HL-60/S4 treated with phorbol 12-myristate 13-acetate at 8.2 ng/mL for 4 days and 3 days (cell line): ENCODE data around the gene LYPD6.

Source experiments
- in situ Hi-C: fragments of 300-500 bp; cut with MboI; formaldehyde crosslinking; loops from 2 replicates; pipeline ENCODE4 v1.15.0; 2022; ENCODE audit warnings: low sequenced_read_pairs

LYPD6 gene

DNA sequence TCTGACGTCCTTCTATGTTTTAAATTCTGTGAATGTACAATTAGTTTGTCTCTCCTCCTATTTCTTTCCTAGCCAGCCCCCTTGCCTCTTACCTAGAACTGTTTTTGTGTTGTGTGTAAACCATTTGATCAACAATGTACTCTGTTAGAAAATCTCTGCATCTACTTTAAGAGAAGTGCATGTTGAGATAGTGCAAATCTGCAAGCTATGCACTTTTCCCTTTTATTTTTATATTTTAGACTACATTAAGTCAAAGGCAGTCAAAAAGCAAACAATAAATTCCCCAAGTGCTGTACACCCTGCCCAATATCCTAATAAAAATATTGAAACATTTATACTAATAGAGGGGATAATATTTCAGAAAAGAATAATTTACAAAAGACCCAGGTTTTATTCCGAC is 13.7 kb downstream of the LYPD6 start:
- in situ Hi-C loops, result no loop called here

DNA sequence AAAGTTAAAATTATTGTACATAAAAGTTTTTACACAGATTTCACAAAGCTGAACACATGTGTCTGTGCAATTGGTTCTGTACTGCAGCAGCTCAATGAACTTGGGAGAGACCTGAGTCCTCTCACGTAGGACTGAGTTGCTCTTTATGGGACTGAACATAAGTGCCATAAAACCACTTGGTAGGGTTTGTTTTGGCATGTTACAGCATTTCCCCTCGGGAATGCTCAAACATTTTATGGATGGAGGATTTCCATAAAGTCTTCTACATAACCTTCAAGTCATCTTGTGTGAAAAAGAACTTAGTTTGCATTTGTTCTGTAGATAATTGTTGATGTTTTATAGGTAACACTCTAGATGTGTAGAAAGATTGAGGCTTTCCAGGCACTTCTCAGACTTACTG is 15.9 kb downstream of the LYPD6 start:
- in situ Hi-C loops, result no loop called here

DNA sequence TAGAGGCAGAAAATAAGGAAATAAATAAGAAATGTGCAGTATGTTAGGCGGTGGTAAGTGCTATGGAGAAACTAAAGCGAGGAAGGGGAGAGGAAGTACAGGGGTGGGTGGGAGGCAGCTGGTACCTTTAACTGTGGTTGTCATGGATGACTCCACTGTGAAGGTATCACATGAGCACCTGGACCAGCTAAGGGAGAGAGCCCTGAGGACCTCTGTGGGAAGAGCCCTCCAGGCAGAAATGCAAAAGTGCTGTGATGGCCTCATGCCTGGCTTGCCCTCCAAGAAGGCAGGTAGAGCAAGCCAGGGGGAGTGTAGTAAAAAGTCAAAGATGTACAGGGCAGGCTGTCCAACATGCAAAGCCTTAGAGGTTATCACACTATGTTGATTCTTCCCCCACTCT is 17.9 kb downstream of the LYPD6 start:
- in situ Hi-C loops, result no loop called here

DNA sequence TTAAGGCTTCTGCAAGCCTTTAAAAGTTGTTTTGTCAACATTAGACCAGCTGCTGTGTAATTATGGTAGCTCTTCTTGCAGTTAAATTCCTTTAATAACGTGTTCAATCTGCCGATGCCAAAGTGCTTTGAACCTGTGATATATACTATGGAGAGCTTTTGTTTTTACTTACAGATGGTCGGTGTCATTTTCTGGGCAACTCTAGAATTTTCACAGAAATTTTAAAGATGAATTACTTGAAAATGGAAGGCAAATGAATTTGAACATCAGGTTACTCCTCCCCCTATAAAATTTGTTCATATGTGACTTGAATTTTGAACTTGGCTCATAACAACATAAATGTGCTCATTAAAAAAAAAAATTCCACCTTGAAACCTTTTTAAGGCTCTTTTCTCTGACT is 23.0 kb downstream of the LYPD6 start:
- in situ Hi-C loops, result no loop called here

DNA sequence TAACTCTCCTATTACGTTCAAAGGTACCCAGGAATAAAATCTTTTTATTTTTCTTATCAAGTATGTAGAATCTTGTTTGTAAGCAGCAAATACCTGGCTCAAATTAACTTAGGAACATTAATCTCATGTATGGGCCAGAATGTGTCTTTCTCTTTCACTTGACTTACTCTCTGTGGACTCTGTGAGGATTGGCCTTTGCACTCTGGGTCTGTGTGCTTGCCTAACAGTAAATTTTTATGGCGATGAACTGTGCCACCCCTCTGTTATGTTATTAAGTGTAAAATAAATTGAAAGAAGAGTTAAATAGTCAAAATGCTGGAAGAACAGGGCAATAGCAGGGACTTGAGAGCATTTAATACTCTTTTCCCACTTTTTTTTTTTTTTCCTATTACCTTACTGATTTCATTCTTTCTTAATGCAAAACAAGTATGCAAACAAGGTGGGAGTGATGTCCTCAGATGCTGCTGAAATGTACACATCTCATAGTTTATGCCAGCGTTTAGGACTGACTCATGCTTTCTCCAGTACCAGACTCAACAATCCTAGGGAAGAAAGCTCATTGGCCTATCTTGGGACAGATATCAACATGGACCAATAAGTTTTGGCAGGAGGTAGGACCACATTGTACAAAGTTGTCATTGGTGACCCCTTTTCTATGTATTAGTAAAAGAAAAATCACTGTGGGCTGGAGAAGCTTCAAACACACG is 25.5 kb downstream of the LYPD6 start:
- in situ Hi-C loops, result no loop called here

DNA sequence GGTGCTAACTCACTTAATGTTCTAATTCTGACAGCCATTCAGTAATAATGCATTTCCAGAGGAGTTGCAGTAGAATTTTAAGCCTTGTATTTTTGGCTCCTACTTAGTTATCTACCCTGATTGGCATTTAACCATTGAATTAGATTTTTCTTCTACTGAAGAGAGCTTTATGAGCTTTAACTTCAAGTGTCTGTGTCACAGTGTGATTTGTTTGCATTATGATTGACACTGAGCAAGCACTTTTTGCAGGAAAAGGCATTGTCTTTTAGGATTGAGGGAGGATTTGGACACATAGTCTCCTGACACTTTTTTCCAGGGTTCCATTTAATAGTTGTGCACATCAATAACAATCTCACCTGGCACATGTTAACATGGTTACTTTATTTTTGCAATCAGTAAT is 26.7 kb downstream of the LYPD6 start:
- in situ Hi-C loops, result no loop called here

DNA sequence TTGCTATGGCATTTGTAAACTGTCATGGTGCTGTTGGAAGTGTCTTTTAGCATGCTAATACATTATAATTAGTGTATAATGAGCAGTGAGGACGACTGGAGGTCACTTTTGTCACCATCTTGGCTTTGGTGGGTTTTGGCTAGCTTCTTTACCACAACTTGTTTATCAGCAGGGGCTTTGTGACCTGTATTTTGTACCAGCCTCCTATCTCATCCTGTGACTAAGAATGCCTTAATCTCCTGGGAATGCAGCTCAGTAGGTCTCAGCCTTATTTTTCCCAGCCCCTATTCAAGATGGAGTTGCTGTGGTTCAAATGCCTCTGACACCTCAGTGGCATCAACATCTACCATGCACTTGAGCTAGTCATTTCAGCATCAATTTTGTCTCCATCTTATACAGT is 29.7 kb downstream of the LYPD6 start:
- in situ Hi-C loops, result no loop called here

DNA sequence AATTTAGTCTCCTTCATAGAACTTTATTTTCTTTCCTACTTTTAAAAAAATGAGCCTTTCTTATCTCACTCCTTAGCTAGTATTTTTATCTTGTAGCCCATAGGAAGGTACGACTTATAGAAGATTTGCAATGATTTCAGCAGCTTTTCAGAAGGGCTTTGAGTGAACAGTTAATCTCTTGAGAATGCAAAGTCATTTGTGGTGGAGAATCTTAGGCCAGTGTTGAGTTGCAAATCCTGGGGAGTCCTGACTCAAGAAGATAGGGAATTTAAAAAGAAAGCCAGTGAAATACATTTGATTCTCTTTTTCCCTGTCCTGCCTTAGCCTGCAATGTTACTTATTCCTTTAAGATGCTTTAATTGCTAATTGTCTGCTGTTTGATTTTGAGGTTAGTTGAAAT is 33.6 kb downstream of the LYPD6 start:
- in situ Hi-C loops, result no loop called here

DNA sequence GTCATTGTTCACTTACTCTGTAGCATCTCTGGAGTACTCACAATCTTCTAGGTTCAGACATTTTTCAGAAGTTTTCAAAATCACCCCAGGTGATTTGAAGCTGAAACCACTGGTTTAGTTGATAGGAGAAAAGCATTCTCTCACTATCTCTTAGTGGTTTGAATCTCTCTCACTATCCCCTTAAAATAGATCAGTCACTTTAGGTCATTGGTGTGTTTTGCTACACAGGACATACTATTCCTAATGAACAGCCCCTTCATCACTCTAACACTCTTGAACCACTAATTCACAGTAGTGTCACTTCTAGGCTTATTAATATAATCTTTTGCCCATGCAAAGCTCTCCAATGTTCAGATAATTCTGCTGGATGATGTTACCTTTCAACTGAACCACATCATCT is 34.5 kb downstream of the LYPD6 start:
- in situ Hi-C loops, result no loop called here

DNA sequence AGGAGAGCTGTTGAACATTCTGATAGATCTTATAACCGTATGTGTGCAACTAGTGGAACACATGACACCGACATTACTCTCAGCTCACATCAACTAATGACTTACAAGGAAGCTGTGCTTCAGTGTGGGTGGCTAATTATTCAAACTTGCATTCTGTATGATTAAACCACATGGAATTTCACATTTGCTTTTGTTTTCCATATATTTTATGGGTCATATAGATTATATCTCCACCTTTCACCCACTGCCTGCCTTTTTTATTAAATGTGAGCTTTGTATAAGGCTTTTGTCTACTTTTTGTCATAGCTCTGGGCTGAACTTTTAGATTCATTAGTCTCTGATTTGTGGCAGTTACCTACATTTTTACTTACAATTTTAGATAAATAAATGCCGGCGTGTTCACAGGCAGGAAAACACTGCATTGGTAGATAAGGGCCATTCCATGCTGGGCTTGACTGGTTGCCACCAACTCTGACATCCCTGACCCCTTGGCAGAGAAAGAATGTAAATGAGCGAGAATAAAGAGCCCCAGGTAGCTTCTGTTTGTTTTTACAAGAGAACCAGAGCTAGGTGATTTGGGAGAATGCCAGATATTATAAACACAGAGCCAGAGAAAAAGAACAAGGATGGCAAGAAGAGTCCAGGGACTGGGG is 35.7 kb downstream of the LYPD6 start:
- in situ Hi-C loops, result no loop called here

DNA sequence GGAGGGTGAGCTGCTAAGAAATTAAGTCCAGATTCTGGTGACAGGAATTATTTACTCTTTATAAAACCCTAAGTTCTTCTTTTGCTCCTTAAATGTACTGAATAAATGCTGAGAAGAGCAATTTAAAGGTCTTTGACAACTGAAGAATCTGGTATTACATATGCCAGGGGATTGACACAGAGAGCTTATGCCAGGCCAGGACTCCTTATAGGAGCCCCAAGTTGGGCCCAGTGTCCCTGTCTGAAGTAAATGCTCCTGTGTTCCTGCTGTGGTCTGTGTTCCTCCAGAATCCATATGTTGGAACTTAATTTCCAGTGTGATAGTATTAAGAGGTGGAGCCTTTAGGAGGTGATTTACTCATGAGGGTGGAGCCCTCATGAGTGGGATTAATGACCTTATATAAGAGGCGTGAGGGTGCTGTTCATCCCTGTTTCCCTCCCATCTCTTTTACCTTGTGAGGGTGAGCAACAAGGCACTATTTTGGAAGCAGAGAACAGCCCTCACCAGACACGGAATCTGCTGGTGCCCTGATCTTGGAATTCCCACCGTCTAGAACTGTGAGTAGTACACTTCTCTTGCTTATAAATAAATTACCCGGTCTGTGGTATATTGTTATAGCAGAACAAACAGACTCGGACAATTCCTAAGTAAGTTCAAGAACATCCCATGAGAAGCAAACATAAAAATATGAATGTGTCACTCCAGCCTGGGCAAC is 39.8 kb downstream of the LYPD6 start:
- in situ Hi-C loops, result no loop called here

DNA sequence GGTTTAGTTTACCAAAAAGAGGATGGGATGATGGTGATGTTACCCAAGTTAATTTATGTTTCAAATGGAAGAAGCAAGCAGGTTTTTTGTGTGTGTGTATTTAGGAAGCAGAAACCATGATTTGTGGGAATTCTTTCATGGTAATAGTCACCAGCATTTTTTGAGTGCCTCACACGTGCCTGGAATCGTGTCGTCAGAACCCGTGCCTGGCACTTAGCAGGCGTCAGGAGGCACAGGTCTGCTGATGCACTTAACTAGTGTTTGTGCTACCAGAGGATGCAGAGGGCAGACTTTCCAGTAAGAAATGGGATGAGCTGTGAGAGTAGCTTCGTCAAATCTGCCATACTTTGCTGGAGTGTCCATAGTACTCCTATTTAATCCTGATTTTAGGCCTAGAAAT is 41.1 kb downstream of the LYPD6 start:
- in situ Hi-C loops, result no loop called here

DNA sequence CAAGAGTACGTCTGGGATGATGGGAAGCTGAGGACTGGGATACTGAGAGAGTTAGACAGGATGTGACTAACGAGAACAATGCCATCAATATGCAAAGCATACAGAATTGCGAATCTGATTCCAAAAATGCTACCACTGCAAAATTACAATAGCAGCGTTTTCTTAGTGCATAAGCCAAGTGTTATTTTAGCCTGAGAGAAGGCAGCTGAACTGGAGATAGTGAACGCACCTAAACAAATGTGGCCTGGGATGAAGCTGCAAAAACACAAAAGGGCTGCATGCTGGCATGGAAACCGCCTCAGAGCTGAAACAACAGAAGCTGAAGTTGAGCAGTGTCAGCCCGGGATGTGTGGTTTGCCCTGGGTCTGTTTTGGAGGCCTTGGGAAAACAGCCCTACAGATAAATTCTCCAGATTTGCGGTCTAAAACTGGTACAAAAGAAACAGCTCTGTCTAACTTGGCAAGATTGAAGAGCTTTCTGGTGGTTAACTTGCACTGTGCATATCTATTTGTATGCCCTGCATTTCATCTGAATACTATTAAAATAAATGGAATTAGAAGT is 45.5 kb downstream of the LYPD6 start:
- in situ Hi-C loops, result no loop called here

DNA sequence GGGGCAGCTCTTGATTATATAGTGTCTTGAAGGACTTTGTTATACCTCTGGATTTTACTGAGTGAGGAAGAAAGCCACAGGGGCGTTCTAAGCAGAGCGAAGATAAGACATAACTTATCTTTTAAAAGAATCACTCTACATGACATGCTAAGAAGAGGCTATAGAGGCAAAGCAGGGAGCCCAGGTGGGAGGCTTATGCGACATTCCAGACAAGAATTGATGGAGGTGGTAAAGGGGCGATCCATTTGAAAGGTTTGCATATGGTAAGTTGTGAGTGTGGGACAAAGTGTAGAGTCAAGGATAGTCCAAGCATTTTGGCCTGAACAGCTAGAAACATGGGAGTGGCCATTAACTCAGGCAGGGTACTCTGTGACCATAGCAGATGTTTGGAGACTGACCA is 49.8 kb downstream of the LYPD6 start:
- in situ Hi-C loops, result no loop called here

DNA sequence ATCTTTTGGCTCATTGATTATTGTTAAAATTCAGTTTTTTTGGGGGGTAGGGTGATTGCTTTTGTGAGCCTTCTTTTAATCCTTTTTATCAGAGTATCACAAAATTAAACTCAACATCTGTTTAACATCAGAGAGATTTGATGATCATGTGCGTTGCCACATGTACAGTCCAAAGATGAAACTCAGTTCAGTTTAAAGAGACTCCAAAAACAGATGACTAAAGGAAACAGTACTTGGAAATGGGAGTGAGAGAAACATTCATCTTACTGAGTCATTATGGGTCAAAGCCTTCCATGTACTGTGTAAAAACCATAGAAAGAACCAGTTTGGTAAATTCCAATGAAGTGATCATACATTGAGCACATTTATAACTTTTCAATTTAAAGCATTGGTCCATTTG is 53.0 kb downstream of the LYPD6 start:
- in situ Hi-C loops, result no loop called here

DNA sequence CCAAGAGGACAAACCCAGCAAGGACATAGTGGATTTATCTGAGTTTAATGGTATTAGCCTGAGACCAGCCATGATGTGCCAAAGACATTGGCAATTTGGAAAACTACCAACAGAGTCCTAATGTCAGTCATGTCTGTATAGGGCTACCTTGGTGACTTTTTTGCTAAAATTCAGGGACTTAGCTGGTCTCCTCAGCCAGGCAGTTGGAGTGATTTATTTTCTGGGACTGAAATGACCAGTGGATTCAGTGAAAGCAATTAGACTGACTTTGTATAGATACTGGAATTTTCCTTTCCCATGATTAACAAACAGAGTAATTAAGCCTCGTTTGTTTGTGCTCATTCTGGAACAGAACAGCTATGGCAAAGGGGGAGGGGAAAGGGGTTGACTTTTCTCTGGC is 55.0 kb downstream of the LYPD6 start:
- in situ Hi-C loops, result no loop called here

DNA sequence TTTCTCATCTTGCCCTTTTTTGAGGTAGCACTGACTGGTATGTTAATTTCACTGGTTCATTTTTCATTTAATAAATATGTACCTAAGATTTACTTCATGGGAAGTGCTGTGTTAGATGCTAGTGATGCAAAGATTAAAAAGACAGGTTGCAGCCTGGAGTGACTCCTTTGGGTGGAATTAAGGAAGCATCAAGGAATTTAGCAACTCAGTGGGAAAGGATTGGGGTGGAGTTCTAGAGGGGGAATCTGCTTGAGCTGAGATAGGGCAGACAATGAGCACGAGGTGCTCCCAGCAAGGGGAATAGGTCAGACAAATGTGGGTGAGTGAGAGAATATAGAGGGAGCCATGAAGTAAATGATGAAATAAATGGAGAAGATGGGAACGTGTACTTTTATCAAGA is 57.0 kb downstream of the LYPD6 start:
- in situ Hi-C loops, result no loop called here

DNA sequence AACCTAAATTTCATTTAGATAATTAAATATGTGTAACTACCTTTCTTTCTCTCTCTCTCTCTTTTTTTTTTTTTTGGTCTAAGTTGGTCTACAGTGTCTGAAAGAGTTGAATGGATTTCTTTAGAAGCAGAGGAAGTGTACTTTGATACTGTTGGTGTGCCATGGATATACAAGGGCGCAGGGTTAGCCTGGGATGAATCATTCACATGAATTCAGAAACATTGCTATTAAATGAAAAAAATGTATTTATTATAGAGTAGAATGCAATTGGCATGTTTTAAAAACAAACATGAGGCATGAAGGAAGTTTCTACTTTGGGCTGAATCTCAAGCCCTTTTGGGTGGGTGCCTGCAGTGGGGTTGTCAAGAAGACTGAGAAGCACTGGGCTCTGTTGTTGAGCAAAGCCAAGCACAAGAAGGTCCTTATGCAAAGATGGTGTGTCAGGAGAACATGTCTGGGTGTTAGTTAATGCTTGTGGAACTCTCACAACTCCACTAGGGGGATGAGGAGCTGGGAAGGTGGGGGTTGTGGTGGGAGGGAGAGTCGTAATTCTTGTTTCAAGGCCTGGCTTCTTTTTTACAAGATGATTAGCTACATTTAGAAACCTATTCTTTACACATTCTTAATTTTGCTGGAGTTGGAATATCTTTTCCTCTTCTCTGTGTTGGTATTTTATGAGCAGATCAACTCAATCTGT is 57.9 kb downstream of the LYPD6 start:
- in situ Hi-C loops, result no loop called here

DNA sequence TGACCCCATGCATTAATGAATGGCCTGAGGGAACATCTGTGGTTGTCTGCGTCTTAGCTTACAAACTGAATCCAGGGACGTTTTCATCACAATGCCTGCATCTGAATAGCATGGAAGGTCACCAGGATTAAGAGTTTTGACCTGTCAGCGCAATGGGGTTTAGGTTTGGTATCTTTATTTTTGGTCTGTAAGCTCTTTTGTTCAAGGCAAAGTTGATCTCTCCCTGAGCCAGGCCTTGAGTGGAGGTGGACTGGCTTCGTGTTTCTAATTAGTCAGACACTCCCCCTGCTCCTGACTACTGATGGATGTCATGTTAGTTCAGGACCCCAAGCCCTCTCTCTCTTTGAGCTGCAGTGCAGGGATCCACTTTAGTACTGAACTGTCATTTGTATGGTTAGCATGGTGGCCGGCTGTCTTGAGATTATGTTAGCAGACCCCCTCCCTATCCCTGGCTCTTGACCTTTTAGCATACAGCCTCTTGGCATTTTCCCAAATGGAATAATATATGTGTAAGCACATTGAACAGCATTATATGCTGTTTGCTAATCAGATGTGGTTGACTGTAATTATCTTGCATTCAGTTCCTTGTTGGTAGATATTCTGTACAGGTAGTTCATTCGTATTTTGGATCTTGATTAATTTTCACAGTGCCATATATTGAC is 59.2 kb downstream of the LYPD6 start:
- in situ Hi-C loops, result no loop called here

DNA sequence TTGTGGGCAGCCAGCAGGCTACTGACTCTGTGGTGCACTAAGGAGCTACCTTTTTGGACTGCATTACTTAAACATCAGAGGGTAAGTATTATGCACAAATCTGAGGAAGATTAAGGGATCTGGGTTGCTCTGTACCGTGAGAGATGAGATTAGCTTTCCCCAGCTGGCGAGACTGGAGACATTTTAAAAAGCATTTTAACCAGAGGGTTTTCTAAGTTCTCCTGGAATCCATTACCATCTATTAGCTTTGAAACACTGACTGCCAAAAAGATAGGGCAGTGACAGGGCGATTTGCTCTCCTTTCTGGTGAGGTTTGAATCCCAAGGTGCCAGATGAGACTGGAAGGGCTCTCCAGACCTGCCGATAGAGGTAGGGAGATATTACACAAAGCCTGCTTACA is 63.2 kb downstream of the LYPD6 start:
- in situ Hi-C loops, result no loop called here

DNA sequence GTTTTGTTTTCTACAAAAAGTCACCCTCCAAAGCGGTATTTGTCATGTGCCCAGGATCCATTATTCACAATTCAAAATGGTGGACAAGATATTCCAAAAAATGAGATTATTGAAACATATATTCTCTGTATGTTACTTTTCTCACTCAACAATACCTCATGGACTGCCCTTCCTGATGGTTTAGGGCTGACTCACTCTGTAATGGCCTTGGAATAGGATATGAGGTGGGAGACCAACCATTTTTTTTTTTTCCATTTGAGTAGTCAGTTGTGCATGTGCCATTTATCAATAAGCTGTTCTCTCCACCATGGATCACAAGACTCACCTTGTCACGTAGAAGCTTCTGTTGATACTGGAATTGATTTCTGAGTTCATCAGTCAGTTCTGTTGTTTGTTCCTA is 64.5 kb downstream of the LYPD6 start:
- in situ Hi-C loops, result no loop called here
